NCI-H526 (cell line): ENCODE results near the gene MACROD2.

Experiments used
- DNase-seq, 2 experiments: peaks; one replicate each; lab custom pipeline; 2025; lab: John Stamatoyannopoulos, UW

MACROD2 gene

DNA sequence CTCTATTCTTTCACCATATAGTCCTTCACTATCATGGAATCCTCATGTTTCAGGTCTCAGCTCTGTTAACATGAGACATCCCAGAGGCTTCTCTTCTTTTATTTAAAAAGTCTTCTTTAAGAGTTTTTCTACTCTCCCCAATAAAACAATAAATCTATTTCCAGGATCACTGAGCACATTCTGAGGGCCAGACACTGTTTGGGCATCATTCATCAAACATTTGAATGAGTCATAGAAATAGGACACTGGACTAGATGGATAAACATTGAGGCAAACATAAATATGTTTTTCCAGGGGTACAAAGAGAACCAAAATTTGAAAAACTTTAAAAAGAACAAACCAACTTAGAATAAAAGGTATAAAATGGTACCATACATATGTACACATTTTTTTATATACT is 2023.6 kb downstream of the MACROD2 start:
- no peak for DNase-seq

DNA sequence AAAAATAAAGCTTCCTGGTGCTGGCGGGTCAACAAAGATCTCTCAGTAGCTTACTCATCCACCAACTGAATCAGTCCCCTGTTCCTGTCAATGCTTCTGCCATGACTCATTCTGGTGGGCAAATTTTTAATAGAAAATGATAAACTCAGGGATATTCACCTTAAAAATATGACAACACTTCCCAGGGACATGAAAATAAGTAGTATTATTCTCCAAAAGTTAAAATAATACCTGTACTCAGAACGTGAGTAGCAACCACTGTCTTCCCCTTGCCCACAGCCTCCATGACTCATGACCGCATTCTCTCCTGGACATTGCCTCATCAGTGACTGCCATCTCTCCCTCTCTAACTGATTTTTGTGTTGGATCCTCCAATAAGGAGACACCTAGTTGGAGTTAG is 2025.7 kb downstream of the MACROD2 start:
- no peak for DNase-seq

DNA sequence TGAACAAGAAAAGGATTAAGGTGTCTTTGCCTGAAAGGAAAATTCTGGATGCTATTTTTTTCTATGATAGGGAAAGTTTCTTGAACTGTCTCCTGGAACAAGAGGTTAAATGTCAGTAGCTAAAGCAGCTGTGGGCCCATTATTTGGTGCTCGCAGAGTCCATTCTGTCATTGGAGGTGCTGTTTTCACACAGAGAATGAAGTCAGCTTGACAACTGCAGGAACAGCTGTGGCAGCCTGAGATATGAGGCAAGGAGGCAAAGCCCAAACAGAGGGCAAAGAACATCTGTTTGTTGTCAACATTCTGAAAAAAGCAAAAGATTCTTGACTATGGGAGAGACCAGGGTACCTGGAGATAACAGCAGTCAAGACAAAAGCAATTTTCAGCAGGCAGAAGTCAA is 2029.8 kb downstream of the MACROD2 start:
- no peak for DNase-seq

DNA sequence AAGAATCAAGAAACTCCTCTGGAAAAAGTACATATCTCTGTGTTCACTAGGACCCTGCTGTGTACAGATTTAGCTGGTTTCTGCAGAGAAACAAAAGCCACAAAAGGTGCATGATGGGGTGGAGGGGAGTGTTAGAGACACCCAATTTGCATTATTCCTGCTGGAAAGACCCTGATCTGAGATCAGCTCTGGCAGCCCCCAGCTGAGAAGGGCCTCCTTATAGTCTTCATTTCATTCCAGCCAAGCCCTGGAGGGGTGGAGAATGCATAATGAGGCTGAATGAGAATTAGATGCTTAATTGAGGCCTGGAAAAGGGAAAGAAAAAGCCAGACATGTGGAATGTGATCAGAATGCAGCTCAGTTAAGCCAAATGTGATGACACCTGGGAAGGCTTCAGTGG is 2032.4 kb downstream of the MACROD2 start:
- DNase-seq, result no peak

DNA sequence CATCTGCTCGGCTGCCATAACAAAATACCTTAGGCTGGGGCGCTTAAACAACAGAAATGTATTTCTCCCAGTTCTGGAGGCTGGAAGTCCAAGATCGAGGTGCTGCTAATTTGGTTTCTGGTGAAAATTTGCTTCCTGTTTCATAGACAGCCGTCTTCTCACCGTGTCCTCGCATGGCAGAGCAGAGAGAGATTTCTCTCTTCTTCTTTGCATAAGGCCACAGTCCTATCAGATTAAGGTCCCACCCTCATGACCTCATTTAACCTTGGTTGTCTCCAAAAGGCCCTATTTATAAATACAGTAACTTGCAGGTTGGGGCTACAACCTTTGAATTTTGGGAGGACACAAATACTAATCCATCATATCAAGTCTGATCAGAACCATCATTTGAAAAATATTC is 2033.6 kb downstream of the MACROD2 start:
- DNase-seq, result peak in 1 of 2 experiments; percentile 15

DNA sequence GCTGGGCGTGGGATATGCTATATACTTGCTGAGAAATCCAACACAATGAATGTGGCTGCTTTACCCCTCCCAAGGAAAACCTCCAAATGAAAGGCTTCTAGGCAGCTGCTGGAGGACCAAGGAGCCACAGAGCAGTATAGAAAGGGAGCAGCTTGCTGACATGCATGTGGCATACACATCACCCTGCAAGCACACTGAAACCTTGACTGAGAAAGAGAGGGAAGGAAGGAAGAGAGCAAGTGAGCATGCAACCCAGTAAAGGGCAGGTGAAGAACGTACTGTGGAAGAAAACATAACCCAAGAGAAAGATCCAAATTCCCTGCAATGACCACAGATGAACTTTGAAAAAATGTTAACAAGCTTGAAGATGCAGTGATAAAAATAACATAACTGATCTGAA is 2034.9 kb downstream of the MACROD2 start:
- DNase-seq, result no peak

DNA sequence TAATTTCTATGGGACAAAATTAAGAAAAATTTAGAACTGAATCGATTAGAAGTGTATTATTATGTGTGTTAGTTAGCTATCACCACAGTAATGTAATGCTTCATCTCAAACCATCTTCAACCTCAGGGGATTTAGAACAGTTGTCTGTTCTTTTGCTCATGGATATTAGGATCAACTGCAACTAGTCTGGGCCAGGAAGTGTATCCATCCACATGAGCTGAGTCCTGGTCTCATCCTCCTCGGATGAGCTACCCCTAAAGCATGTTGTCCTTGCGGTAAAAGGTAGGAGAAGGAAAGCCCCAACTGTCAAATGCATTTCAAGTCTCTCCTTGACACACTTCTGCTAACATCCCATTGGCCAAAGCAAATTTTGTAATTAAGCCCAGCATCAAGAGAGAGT is 2040.3 kb downstream of the MACROD2 start:
- no peak for DNase-seq

DNA sequence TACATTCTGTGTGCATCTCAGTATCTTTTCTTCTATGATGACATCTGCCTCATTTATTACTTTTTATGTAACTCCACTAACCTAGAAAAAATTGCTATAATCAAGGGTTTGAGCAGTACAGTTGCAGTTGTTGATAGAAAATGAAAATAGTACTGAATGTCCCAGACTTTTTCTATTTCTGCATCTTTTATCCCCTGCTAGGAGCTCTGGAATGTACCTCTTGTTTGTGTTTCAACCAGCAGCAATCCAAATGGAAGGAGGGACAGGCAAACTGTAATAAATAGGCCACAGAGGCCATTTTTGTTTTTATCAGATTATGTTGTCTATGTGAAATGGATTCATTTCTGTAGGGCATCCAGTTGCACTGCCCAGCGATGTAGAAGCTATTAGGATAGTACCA is 2041.0 kb downstream of the MACROD2 start:
- no peak for DNase-seq

DNA sequence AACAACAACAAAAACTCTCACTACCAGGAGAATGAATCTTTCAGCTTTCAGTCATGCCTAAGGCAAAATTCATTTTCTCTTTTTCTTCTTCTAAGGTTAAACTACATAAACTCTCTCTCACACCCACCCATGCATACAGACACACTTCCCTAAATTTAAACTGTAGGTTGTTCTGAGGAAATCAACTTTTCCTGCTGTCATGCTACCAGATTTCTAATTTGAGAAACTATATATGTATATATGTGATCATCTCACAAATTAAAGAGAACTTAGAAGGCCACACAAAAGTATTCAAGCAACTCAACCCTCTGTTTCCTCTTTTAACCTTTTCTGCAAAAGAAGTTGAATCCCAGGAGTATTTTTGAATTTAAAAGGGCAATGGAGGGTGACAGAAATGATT is 2045.4 kb downstream of the MACROD2 start:
- DNase-seq, result no peak

DNA sequence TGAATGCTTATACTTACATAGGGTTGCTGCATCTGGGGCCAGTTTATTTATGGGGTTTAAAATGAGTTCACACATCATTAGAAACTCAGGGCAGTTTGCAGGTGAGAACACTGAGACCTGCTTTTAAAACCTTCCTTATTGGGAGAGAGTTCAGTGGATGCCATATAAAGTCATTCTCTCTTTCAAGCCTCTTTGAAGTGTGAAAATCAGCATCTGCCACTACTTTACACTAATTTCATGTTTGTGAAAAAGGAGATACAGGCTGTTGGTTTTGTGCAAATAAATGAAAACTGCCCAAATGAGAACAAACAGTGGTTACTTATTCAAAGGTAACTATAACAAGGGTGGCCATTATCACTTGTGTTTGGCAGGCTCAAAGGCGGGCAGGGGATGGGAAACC is 2047.4 kb downstream of the MACROD2 start:
- no peak for DNase-seq

DNA sequence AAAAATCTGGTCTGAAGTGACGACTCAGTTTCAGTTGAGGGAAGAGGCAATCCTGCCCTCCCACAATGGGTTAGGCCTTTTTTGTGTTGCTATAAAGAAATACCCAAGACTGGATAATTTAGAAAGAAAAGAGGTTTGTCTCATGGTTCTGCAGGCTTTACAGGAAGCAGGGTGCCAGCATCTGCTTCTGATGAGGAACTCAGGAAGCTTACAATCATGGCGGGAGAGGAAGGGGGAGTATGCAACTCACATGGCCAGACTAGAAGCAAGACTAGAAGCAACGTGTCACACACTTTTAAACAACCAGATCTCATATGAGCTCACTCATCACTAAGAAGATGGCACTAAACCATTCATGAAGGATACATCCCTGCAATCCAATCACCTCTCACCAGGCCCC is 2048.6 kb downstream of the MACROD2 start:
- no peak for DNase-seq

DNA sequence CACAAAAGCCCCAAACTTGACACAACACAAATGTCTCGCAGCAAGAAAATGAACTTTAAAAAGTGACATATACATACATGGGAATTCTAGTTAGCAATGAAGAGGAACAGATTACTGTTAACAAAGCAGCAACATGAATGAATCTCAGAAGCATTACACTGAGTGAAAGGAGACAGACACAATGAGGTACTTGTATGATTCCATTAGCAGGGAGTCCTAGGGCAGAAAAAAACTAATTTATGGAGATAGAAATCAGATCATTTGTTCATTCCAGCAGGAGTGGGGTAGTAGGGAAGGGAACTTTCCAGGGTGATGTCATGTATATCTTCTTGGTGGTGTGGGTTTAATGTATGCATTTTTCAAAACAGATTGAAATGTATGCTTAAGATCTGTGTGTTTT is 2053.6 kb downstream of the MACROD2 start:
- no peak for DNase-seq

DNA sequence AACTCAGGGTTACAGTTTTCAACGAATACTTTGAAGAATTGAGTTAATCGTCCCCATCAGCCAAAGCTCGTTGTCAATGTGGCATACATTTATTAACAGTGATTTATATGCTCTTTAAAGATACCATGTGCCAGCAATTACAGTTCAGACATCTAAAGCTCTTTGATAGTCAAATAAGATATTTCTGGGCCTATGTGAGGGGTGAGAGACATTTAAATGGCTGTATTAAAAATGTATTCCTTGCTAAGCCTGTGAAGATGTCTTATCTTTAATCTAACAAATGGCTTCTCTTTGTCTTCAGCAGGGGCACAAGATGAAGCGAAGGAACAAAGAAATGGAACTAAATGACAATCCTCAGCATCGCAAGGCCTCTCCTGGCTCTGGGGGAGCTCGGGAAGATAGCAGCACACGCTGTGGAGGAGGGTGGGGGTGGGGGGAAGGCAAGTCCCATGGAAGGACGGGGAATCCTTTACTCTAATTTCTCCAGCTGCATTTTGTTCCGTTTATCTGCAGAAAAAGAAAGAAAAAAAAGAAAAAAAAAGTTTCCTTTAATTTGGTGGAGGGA is 2054.3 kb downstream of the MACROD2 start:
- DNase-seq, result no peak

DNA sequence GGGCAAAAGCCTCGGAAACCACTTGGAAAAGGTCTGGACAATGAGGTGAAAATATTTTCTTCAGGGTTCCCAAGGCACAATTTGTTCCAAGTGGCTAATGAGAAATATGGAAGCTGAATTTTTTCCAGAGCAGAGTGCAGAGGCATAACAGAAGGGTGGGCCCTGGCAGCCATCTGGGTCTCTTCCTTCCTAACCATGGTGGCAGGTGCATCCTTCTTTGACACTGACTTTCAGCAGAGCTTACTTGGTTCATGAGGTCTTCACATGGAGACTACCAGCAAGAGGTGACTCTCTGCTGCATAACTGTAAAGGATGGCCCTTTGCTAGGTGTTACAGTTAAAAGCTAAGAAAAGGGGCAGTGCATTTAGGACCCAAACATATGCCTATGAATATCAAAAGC is 2055.1 kb downstream of the MACROD2 start:
- DNase-seq, result no peak

DNA sequence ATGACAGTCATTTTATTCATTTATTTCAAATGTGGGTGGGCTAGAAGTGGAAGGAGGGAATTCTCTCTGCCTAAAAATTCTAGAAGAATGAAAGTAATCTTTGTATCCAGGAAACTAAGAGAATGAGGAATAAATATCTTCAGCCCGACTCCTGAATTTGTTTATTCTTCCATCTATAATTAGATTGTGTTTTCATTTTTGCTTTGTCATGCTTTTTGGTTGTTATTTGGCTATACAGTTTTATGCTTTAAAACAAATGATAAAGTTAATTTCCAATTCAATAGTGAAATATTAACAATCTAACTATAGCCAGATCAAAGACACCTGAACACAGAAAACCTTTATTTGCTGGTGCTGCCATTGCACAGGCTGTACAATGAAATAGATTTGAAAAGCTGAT is 2056.7 kb downstream of the MACROD2 start:
- DNase-seq, result no peak

DNA sequence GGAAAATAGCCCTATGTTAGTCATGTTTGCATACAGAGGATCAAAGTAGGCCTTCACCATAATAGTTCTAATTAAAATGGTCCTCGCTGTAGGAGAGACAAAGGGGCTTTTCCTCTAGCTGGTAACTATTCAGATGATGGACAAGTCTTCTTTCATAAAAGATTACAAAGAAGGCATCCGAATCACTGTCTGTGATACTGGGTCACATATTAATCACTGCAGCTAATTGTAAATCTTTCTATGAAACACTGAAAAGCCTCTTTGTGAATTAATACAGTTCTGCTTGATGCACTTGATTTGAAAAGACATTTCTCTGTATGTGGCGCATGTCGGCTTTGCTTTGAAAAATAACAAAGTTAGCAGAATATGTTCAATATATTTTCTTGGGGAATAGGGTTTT is 2057.1 kb downstream of the MACROD2 start:
- DNase-seq, result no peak

DNA sequence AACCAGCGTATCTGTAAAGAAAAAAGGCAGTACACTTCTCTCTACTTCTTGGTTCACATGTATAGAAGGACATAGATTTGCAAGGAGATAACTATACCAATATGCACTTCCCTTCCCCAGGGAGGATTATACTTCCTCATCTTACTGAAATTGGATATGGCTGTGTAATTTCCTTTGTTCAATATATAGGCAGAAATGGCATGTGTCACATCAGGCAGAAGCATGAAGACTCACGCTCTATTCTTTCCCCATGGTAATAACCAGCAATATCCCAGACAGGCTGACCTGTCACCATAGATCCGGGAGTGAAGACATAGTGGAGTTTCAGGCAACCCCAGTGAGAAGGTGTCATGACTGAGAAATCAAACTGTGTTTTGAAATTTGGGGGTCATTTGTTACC is 2059.7 kb downstream of the MACROD2 start:
- no peak for DNase-seq

DNA sequence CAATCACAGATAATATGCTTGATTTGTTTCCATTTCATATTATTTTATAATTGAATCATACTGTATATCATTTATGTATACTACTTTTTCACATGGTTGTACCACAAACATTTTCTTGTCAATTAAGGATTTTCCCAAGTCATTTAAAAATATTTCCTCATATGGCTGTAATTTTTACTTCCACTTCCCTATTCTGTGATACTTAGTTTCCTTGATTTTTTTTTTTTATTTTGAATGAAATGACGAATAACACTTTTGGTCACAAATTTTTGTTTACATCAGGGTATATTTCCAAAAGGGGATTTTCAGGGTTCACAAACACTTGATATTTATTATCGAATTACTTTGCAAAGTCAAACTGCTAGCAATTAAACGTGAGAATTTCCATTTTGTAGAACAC is 2062.3 kb downstream of the MACROD2 start:
- DNase-seq, result no peak

DNA sequence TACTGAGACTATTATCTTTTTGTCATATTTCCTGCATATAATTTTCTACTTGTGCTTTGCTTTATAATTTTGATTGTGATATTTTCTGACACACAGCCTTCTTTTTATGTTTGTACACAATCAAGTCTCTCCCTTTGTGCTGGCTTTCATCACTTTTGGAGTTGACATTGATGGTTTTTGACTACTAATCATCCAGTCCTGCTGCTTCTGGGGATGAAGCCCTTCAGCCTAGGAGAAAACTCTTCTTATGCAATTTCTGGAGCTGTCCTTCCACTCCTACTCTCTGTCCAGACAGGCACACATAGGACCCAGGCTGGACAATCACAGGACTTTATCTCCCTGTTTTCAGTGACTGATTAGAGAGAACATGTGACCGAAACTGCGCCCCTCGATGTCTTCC is 2063.0 kb downstream of the MACROD2 start:
- DNase-seq, result no peak

DNA sequence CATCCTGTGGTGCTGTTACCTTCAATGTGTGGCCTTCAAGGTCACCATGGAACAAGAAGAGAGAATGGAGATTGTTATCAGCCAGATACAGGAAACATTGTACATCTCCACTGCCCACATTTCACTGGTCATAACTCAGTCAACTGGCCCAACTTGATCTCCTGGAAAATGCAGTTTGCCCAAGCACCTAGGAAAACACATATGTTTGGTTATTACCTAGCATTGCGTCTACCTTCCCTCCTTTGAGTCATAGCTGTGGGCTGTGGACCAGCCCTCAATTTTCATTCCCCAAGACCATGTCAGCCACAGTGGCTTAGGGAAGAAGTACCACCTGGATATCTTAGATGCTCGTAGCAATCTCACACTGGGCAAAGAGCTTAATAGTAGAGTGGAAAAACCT is 2064.5 kb downstream of the MACROD2 start:
- DNase-seq, result no peak

DNA sequence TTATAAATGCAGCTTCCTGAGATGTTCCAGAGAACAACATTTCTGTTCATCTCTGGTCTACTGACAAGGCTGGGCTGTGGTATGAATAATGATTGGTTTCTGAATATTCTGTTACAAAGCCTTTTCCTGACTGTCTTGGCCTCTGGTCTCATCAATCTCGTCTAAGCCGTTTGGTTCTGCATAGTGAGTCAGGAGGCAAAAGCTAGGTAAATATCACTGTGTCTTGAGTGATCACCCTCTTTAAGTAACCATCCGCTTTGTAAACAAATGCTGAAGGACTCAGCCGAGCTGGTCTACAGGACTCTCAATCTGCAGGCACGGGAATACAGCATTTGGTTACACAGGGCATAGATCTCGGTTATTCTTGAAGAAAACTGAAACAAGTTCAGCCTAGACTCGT is 2066.0 kb downstream of the MACROD2 start:
- no peak for DNase-seq

DNA sequence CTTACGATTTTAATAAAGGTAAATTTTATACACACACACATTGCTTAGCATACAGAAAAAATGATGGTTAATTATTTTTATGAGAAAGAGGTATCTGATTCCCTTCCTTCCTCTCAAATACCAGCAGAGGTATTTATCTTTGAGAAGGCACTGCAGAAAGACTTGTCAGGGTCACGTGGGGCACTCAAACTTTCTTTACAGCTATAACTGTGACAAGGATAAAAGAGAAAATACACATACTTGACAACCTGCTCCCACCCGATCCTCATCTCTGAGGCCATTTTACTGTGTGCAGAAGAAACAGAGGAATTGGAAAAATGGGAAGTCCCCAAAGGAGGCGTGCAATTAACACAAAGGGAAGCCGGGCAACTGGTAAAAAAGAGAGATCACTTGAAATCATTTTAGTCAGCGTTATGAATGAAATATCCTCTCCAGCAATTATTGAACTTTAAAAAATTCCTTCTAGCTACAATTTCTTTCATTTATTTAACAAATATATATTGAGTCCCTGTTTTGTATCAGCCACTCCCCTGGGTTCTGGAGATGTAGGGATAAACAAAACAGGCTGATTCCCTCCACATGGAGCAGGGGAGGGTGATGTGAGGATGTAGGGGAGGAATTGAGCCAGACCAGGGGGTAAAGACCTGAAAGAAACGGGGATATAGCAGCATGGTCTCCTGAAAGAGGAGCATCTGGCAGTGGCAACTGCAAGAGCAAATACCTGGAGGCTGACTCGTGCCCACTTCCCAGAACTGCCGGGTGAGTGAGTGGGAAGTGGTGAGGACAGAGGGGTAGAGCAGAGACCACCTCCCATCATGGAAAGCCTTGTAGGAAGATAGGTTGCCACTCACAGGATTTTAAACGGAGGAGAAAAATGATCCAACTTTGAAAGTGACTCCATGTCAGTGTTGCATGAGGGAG is 2067.6 kb downstream of the MACROD2 start:
- DNase-seq, result no peak

DNA sequence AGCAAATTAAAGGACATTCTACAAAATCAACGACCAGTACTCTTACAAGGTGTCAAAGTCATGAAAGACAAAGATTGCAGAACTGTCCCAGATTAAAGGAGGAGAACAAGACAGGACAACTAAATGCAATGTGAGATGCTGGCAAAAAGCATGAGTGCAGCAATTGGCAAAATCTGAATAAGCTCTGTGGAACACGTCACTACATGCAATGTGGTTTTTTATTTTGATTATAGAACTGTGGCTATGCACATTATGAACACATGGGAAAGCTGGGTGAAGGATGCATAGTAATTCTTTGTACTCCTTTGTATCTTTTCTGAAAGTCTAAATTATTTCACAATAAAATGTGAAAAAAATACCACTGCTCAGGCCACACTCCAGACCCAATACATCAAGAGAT is 2068.6 kb downstream of the MACROD2 start:
- peak in 1 of 2 experiments; percentile 16 for DNase-seq
